ENCODE data around the gene CENPN. TPM values are rescaled to one million over a fixed set of nuclear protein-coding genes. Genes with fewer than 3 reads are reported as not detected.

CENPN gene
- polyA plus RNA-seq, 1 experiment = 23.1 TPM

DNA sequence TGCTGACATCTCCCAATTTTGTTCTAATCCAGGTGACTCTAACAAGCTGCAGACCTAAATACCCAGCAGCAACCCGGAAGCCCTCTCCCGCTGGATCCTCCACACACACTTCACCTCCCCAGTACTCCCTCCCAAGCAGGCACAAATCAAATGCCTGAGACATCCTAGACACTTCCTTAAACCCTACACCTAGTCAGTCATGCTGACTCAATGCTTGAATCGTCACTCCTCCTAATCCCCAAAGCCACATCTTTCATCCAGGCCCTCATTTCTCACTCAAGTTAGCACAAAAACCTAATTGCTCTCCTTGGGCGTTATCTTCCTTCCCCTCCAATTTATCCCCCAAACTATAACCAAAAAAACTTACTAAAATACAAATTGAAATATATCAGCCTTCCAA, 33.0 kb upstream of the CENPN start:
- Histone ChIP-seq H3K9me3 (ENCODE audit: control insufficient read depth, insufficient read depth, low read length) (no peaks in the 10 kb centered on the region), H3K4me3 (ENCODE audit: low read depth, low read length) (no peak overlapping the region), H3K27me3 (ENCODE audit: control insufficient read depth, insufficient read depth, low read length) (no peaks in the 10 kb centered on the region), H3K27ac (ENCODE audit: low read depth, low read length) (no peak overlapping the region)
- ChIA-PET CTCF (interaction anchor here (0.7 to 1.9 kb wide), 11 partner anchors 9 to 79 kb away, joined by 3 to 12 read pairs (median 4); no protein-coding TSS in a partner anchor), POLR2A (no interaction called here)
- TF ChIP-seq CTCF (IDR thresholded peaks at IDR 0.05; ENCODE audit: low read depth, low read length) = no peak
- no peak for DNase-seq (ENCODE audit: low read depth, low spot score)

GRCh38 chr16:80974649-80975376, 32.2 kb upstream of the CENPN start:
- DNase-seq (ENCODE audit: low read depth, low spot score) = no peak
- POLR2A ChIA-PET = no interaction called here
- Histone ChIP-seq H3K27ac (ENCODE audit: low read depth, low read length) (no peak overlapping the region), H3K9me3 (ENCODE audit: control insufficient read depth, insufficient read depth, low read length) (no peaks in the 10 kb centered on the region), H3K4me3 (ENCODE audit: low read depth, low read length) (no peak overlapping the region), H3K27me3 (ENCODE audit: control insufficient read depth, insufficient read depth, low read length) (no peaks in the 10 kb centered on the region)
- TF ChIP-seq CTCF (IDR thresholded peaks at IDR 0.05; ENCODE audit: low read depth, low read length) = peak; percentile 54
- CTCF ChIA-PET = interaction anchor here (0.7 to 1.9 kb wide), 13 partner anchors 10 to 80 kb away, joined by 3 to 12 read pairs (median 4); no protein-coding TSS in a partner anchor

DNA sequence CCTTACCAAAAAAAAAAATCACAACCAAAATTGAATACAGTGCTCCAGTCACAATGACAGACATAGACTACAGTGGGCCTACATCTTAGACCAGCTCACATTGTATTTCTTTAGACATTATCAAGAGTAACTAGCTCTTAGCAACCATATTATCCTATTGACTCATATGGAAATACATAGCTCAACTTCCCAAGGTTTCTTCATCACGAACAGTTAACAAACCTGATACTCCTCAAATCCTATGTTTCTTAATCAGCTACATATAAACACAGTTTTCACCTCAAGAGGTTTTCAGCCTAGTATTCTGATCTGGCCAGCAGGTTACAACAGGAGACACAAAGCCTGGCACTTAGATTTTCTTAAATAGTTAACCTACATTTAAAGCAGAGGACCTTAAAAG, 30.1 kb upstream of the CENPN start:
- no peak for TF ChIP-seq CTCF (IDR thresholded peaks at IDR 0.05; ENCODE audit: low read depth, low read length)
- no peak for DNase-seq (ENCODE audit: low read depth, low spot score)
- Histone ChIP-seq H3K9me3 (ENCODE audit: control insufficient read depth, insufficient read depth, low read length) (no peaks in the 10 kb centered on the region), H3K27me3 (ENCODE audit: control insufficient read depth, insufficient read depth, low read length) (no peaks in the 10 kb centered on the region), H3K27ac (ENCODE audit: low read depth, low read length) (no peak overlapping the region), H3K4me3 (ENCODE audit: low read depth, low read length) (no peak overlapping the region)
- CTCF ChIA-PET = interaction anchor here (1.2 to 1.5 kb wide), 3 partner anchors 28 to 228 kb away, joined by 3 to 5 read pairs (median 4); no protein-coding TSS in a partner anchor
- POLR2A ChIA-PET = interaction anchor here (1.0 kb wide), 1 partner anchor 16 kb away, joined by 4 read pairs; no protein-coding TSS in a partner anchor

DNA sequence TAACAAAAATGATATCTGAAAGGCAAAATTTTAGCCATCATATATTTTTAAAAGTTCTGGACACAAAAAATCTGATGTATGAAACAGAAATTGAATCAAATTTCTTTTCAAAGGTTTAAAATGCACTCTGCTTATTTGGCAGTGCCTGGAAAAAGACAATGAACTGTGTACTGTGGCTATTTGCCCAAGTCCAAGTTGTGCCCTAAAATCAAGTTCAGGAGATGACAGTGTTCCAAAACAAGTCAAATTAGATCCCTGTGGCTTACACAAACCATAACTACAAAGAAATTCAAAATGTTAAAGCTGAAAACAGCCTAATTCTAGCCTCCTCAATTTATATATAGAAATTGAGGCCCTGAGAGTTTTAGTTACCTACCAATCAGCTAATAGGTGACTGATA, 25.9 kb upstream of the CENPN start:
- CTCF ChIA-PET = interaction anchor here (1.4 kb wide), 1 partner anchor 23 kb away, joined by 7 read pairs; no protein-coding TSS in a partner anchor
- Histone ChIP-seq H3K4me3 (ENCODE audit: low read depth, low read length) (no peak overlapping the region), H3K27ac (ENCODE audit: low read depth, low read length) (no peak overlapping the region), H3K9me3 (ENCODE audit: control insufficient read depth, insufficient read depth, low read length) (no peaks in the 10 kb centered on the region), H3K27me3 (ENCODE audit: control insufficient read depth, insufficient read depth, low read length) (no peaks in the 10 kb centered on the region)
- POLR2A ChIA-PET = no interaction called here
- no peak for DNase-seq (ENCODE audit: low read depth, low spot score)
- no peak for TF ChIP-seq CTCF (IDR thresholded peaks at IDR 0.05; ENCODE audit: low read depth, low read length)

DNA sequence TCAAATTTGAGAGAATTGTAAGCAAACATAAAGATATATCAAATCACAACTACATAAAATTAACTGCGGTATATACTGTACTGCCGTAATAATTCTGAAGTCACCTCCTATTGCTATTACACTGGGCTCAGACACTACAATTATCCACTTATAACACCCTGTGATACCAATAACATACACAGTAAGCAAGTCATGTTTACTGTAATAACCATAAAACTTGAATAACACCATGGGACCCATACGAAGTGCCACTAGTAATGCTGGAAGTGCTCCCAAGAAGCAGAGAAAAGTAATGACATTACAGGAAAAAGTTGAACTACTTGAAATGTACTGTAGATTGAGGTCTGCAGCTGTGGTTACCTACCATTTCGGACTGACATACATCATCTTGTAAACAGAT, 24.4 kb upstream of the CENPN start:
- POLR2A ChIA-PET = no interaction called here
- TF ChIP-seq CTCF (IDR thresholded peaks at IDR 0.05; ENCODE audit: low read depth, low read length) = no peak
- no peak for DNase-seq (ENCODE audit: low read depth, low spot score)
- CTCF ChIA-PET = no interaction called here
- Histone ChIP-seq H3K27ac (ENCODE audit: low read depth, low read length) (no peak overlapping the region), H3K9me3 (ENCODE audit: control insufficient read depth, insufficient read depth, low read length) (no peaks in the 10 kb centered on the region), H3K4me3 (ENCODE audit: low read depth, low read length) (no peak overlapping the region), H3K27me3 (ENCODE audit: control insufficient read depth, insufficient read depth, low read length) (no peaks in the 10 kb centered on the region)

Data from AG04450 (cell line).